Nephron progenitor cell (in vitro differentiated cells): ENCODE data around the gene PDIA6.
"Not testable (repeated sequence)": the region's sequence is repeated elsewhere in the genome, so short reads cannot be mapped to it uniquely, and the experiment has no call there.

ENCODE experiments used
- DNase-seq: peaks from one replicate; pipeline ENCODE4 v3.0.0; 2021
- H3K27ac Mint-ChIP-seq: 2 replicates; pipeline ENCODE4 v1.8.0; 2021; ENCODE audit warnings: mild to moderate bottlenecking, moderate library complexity, mixed read lengths
- H3K27me3 Mint-ChIP-seq: 2 replicates; pipeline ENCODE4 v1.8.0; 2021; ENCODE audit warnings: mild to moderate bottlenecking, low read depth, mixed read lengths; ENCODE audit not compliant: poor library complexity
- H3K36me3 Mint-ChIP-seq: 2 replicates; pipeline ENCODE4 v1.8.0; 2021; ENCODE audit warnings: low read depth, mixed read lengths
- H3K4me1 Mint-ChIP-seq: 2 replicates; pipeline ENCODE4 v1.8.0; 2021; ENCODE audit warnings: mixed read lengths
- H3K4me3 Mint-ChIP-seq: 2 replicates; pipeline ENCODE4 v1.8.0; 2021; ENCODE audit warnings: mild to moderate bottlenecking, moderate library complexity, mixed read lengths
- H3K9me3 Mint-ChIP-seq: 2 replicates; pipeline ENCODE4 v1.8.0; 2021; ENCODE audit warnings: mild to moderate bottlenecking, moderate library complexity, mixed read lengths
- CTCF ChIP-seq: fragments of 200-600 bp; sonication (generic); IDR thresholded peaks from 2 replicates; pipeline ENCODE4 v1.5.0; 2021; ENCODE audit warnings: antibody characterized with exemption

PDIA6 gene

GRCh38 chr2:10810202-10811161 is 2.1 kb downstream of the PDIA6 start:
- Mint-ChIP-seq H3K36me3 (peaks cover 30% of the 10 kb centered on the region), H3K27ac (peak overlapping the region; percentile 78), H3K4me3 (peak overlapping the region; percentile 94), H3K27me3 (no peaks in the 10 kb centered on the region), H3K4me1 (peaks cover 47% of the 10 kb centered on the region), H3K9me3 (peaks cover 16% of the 10 kb centered on the region)
- DNase-seq, result no peak
- TF ChIP-seq CTCF, result no peak

GRCh38 chr2:10806543-10806942 is 6.0 kb downstream of the PDIA6 start:
- no peak for TF ChIP-seq CTCF
- no peak overlapping the region for H3K4me3 Mint-ChIP-seq
- DNase-seq, result no peak
- peaks cover 47% of the 10 kb centered on the region for H3K36me3 Mint-ChIP-seq
- H3K4me1 Mint-ChIP-seq, result peaks cover 42% of the 10 kb centered on the region
- H3K27ac Mint-ChIP-seq, result no peak overlapping the region
- no peaks in the 10 kb centered on the region for H3K27me3 Mint-ChIP-seq
- peaks cover 24% of the 10 kb centered on the region for H3K9me3 Mint-ChIP-seq

- not testable (repeated sequence) for H3K27ac Mint-ChIP-seq, DNase-seq, H3K4me3 Mint-ChIP-seq, H3K27me3 Mint-ChIP-seq
- peaks cover 24% of the 10 kb centered on the region for H3K9me3 Mint-ChIP-seq
- peaks cover 47% of the 10 kb centered on the region for H3K36me3 Mint-ChIP-seq
- peaks cover 36% of the 10 kb centered on the region for H3K4me1 Mint-ChIP-seq
These were observed 6.6 kb downstream of the PDIA6 start for GRCh38 chr2:10805990-10806389.

- no peak for DNase-seq
- H3K4me1 Mint-ChIP-seq, result peaks cover 15% of the 10 kb centered on the region
- H3K9me3 Mint-ChIP-seq, result peaks cover 24% of the 10 kb centered on the region
- peaks cover 55% of the 10 kb centered on the region for H3K36me3 Mint-ChIP-seq
- H3K27me3 Mint-ChIP-seq, result no peaks in the 10 kb centered on the region
- no peak for TF ChIP-seq CTCF
- peak overlapping the region; percentile 23 for H3K27ac Mint-ChIP-seq
- H3K4me3 Mint-ChIP-seq, result no peak overlapping the region
These were observed 9.9 kb downstream of the PDIA6 start for GRCh38 chr2:10802657-10803056.

GRCh38 chr2:10800163-10800562 is 12.4 kb downstream of the PDIA6 start:
- no peak for DNase-seq
- Mint-ChIP-seq H3K9me3 (peaks cover 8% of the 10 kb centered on the region), H3K27me3 (no peaks in the 10 kb centered on the region), H3K36me3 (peaks cover 56% of the 10 kb centered on the region), H3K4me1 (peaks cover 15% of the 10 kb centered on the region), H3K4me3 (no peak overlapping the region), H3K27ac (no peak overlapping the region)
- TF ChIP-seq CTCF, result no peak

- no peak for TF ChIP-seq CTCF
- Mint-ChIP-seq H3K36me3 (peaks cover 58% of the 10 kb centered on the region), H3K4me1 (peaks cover 15% of the 10 kb centered on the region), H3K27me3 (no peaks in the 10 kb centered on the region), H3K27ac (no peak overlapping the region), H3K4me3 (no peak overlapping the region), H3K9me3 (peaks cover 4% of the 10 kb centered on the region)
- DNase-seq, result no peak
These were observed 13.8 kb downstream of the PDIA6 start for GRCh38 chr2:10798783-10799182.
